ENCODE data around the gene SRPK2.
"Not testable (repeated sequence)": the region's sequence is repeated elsewhere in the genome, so short reads cannot be mapped to it uniquely, and the experiment has no call there.

DNA sequence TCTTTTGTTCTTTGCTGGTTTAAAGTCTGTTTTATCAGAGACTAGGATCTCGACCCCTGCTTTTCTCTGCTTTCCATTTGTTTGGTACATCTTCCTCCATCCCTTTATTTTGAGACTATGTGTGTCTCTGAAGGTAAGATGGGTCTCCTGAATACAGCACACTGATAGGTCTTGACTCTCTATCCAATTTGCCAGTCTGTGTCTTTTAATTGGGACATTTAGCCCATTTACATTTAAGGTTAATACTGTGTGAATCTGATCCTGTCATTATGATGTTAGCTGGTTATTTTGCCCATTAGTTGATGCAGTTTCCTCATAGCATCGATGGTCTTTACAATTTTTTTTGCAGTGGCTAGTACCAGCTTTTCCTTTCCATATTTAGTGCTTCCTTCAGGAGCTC lies 28.6 kb downstream of the SRPK2 start:
- TF ChIP-seq CREB1 (IDR thresholded peaks at IDR 0.05); ASH2L (IDR thresholded peaks at IDR 0.05; ENCODE audit: low read length); JUN (IDR thresholded peaks at IDR 0.05; ENCODE audit: low read depth, low read length); GABPA (IDR thresholded peaks at IDR 0.05; ENCODE audit: borderline replicate concordance, insufficient read depth, low read length); NRF1 (IDR thresholded peaks at IDR 0.05; ENCODE audit: low read depth, low read length); TAF1 (IDR thresholded peaks at IDR 0.05; ENCODE audit: low read depth, low read length); JUND (IDR thresholded peaks at IDR 0.05; ENCODE audit: low read length): not testable (repeated sequence)
- TF ChIP-seq, protein P1, sequence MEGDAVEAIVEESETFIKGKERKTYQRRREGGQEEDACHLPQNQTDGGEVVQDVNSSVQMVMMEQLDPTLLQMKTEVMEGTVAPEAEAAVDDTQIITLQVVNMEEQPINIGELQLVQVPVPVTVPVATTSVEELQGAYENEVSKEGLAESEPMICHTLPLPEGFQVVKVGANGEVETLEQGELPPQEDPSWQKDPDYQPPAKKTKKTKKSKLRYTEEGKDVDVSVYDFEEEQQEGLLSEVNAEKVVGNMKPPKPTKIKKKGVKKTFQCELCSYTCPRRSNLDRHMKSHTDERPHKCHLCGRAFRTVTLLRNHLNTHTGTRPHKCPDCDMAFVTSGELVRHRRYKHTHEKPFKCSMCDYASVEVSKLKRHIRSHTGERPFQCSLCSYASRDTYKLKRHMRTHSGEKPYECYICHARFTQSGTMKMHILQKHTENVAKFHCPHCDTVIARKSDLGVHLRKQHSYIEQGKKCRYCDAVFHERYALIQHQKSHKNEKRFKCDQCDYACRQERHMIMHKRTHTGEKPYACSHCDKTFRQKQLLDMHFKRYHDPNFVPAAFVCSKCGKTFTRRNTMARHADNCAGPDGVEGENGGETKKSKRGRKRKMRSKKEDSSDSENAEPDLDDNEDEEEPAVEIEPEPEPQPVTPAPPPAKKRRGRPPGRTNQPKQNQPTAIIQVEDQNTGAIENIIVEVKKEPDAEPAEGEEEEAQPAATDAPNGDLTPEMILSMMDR (IDR thresholded peaks at IDR 0.05; ENCODE audit: control extremely low read depth in 1 of 3, insufficient read depth in 1 of 3, low read depth in 1 of 3, low read length in 3 of 3) = not testable (repeated sequence)
